GM10266 (cell line): ENCODE data around the gene IL16.

ENCODE experiments used
- DNase-seq: peaks from one replicate; pipeline ENCODE4 v3.0.0; 2012; ENCODE audit errors: extremely low spot score
- CTCF ChIP-seq: IDR thresholded peaks from 2 replicates; pipeline ENCODE4 v1.5.1; 2012; ENCODE audit warnings: mild to moderate bottlenecking, low read depth; ENCODE audit not compliant: control insufficient read depth, insufficient read depth; ENCODE audit errors: missing control alignments

IL16 gene

DNA sequence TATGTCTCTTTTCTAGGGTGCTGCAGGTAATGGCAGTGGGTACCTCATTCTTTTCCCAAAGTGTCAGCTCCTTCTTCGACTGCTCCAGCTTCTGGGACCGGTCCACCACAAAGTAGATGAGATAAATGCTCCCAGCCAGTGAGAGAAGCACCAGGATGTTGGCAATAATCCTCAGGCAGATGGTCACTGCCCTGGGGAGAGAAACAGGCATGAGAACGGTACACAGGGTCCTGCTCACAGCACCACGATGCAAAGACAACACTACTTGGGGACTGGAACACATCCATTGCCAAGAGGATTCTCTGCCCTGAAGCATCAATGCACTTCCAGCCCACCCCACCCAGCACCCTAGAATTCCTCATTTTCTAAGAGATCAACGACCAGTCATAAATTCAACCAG lies 155.0 kb downstream of the IL16 start:
- DNase-seq: no peak
- TF ChIP-seq CTCF: no peak

- no peak for TF ChIP-seq CTCF
- no peak for DNase-seq
Observed at GRCh38 chr15:81356252-81356651, 159.6 kb downstream of the IL16 start.

DNA sequence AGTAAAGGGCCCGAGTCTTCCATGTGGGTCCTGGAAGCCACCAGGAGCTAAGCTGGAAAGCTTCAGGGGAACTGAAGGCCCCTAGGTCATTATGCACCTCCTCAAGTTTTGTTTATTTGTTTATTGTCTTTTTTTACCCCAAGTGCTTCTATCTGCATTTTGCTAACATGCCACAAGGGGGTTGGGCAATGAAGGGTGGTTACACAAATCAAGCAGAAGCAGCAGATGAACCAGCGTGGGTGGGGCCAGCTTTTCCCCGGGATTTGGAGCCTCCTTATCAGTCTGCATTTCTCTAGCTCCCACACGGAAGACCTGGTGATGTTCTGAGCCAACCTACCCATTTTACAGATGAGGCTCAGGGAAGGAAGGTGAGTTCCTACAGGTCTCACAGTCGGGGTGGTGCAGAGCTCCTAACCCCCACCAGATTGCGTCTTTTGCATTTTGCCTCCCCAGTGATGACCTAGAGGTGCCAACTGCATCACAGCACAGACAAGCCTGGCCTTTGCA lies 160.6 kb downstream of the IL16 start:
- TF ChIP-seq CTCF: no peak
- no peak for DNase-seq

DNA sequence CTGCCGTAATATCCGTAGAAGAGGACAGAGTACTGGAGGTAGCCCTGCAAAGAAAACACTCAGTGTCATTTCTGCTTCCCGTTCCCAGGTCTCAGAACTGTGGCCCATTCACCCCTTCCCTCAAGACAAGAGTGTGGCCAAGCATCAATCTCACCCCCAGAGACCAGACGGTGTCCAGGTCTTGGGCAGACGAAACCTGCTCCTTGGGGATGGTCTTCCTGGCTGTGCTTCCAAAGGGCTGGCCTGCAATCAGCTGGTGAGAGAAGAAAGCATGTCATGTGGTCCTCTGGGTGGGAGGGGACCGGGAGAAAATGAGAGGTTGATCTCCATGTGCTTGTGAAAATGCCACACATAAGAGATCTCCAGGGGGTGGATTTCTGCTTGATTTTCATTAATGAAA lies 161.6 kb downstream of the IL16 start:
- DNase-seq: no peak
- TF ChIP-seq CTCF: no peak

DNA sequence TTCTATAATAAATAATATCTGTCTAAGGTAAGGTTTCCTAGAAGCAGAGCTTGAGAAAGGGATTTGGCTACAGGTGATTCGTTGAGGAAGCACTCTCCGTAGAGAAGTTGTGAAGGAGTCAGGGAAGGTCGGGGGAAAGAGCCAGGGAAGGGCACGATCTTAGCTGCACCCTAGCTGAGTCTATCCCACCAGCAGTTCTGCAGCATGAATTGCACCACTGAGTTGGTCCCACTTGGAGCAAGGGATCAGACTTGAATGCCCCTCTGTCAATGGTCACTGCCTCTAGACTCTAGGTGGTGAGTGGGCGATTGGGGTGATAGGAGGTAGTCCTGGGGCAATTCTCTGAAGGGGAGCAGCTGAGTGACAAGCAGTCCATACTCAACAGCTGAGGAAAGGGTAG lies 163.8 kb downstream of the IL16 start:
- no peak for TF ChIP-seq CTCF
- DNase-seq: no peak

DNA sequence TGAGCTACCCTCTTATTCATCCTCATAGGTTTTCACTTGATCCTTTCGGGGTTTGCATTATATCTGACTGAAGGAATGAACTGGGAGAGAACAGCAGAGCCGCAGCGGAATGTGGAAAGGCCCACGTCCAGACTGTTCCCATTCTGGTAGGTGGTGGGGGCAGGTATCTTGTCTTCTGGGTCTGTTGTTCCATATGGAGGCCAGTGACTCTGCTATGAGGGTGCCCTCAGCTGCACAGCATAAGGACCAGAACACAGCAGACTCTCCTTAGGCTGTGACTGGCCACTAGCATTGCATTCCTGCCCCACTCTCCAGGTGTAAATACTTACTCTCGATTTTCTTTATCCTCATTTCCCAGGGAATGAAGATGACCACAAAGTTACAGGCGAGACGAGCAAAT lies 165.2 kb downstream of the IL16 start:
- DNase-seq: no peak
- no peak for TF ChIP-seq CTCF

DNA sequence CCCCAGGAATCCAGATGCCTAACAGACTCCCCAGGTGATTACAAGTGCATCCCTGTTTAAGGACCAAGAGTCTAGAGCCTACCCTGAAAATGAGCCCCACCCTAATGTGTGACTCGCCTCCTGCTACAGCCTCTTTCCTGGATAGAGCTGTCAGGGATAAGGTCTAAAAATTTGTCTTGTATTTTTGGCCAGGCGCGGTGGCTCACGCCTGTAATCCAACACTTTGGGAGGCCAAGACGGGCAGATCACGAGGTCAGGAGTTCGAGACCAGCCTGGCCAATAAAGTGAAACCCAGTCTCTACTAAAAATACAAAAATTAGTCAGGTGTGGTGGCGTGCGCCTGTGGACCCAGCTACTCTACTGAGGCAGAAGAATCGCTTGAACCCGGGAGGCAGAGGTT lies 166.1 kb downstream of the IL16 start:
- no peak for TF ChIP-seq CTCF
- no peak for DNase-seq
